Ectodermal cell (in vitro differentiated cells): ENCODE results near the gene EGLN3.
"Not testable (repeated sequence)": the region's sequence is repeated elsewhere in the genome, so short reads cannot be mapped to it uniquely, and the experiment has no call there.

Experiments used
- H3K27ac ChIP-seq: 2 replicates; pipeline ENCODE4 v1.7.0; 2013; ENCODE audit warnings: mild to moderate bottlenecking, low read depth, low read length; ENCODE audit not compliant: insufficient read depth, poor library complexity, severe bottlenecking
- H3K27me3 ChIP-seq: 2 replicates; pipeline ENCODE4 v1.7.0; 2013; ENCODE audit warnings: mild to moderate bottlenecking, low read length; ENCODE audit not compliant: insufficient read depth, control insufficient read depth, poor library complexity, severe bottlenecking
- H3K36me3 ChIP-seq: one replicate; pipeline ENCODE4 v1.7.0; 2013; ENCODE audit warnings: low read length; ENCODE audit not compliant: control insufficient read depth, insufficient read depth
- H3K4me1 ChIP-seq: one replicate; pipeline ENCODE4 v1.7.0; 2013; ENCODE audit warnings: low read length; ENCODE audit not compliant: control insufficient read depth, insufficient read depth
- H3K4me3 ChIP-seq: 2 replicates; pipeline ENCODE4 v1.7.0; 2013; ENCODE audit warnings: low read depth, low read length, control low read depth; ENCODE audit not compliant: insufficient read depth
- H3K9me3 ChIP-seq: 2 replicates; pipeline ENCODE4 v1.7.0; 2013; ENCODE audit warnings: mild to moderate bottlenecking, low read length, moderate library complexity; ENCODE audit not compliant: control insufficient read depth
- WGBS, 2 experiments: methylation state at CpG; one replicate each; pipeline ENCODE4 v1.1.7; 2013; ENCODE audit warnings: missing lambda C conversion rate in 2 of 2; 5-methylcytosine and 5-hydroxymethylcytosine counted together

The EGLN3 gene

DNA sequence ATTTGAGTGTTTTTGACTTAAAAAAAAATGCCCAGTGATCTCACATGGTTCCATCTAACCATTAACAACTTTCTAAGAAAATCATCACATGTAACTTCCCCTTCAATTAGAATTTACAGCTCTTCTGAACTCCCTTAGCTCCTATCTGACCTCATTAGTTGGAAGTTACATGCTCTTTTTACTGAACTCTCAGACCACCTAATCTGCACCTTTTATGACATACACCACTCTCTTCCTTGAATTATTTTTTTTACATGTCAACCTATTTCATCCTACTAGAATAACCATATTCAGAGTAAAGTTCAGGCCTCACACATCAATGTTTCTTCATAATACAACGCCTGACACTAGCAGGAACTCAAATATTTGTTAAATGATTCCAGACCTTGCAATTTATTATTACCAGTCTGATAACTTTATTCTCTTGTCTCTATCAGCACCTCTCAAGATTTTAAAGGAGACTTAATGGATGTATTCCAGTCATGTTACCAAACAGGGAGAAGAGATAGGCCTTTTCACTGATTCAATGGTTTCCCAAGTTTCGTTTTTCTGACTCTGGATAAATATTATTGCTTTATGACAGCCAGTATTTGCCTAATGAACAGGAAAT, 21.0 kb downstream of the EGLN3 start:
- WGBS, 2 experiments, result 96 to 97% methylated on average over 2 of the region's 2 CpGs
- Histone ChIP-seq H3K4me1 (peaks cover 39% of the 10 kb centered on the region), H3K4me3 (no peak overlapping the region), H3K36me3 (peaks cover 34% of the 10 kb centered on the region), H3K9me3 (no peaks in the 10 kb centered on the region), H3K27ac (no peak overlapping the region), H3K27me3 (no peaks in the 10 kb centered on the region)

DNA sequence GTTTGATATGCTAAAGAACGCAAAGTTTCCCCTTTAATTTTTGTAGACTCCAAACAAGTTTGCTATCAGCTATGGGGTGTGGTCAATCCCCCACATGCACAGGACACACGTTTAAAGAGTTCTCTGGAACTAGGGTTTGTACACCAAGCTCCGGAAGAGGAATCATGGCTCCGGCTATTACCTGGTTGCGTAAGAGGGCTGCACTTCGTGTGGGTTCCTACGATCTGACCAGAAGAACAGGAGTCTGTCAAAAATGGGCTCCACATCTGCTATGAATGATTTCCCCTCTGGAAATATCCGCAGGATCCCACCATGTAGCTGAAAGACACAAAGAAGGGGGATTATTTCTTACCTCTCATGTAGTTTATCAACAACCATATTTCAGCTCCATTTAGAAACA, 22.0 kb downstream of the EGLN3 start:
- Histone ChIP-seq H3K4me3 (no peak overlapping the region), H3K27ac (no peak overlapping the region), H3K9me3 (no peaks in the 10 kb centered on the region), H3K36me3 (peaks cover 34% of the 10 kb centered on the region), H3K4me1 (peaks cover 30% of the 10 kb centered on the region), H3K27me3 (no peaks in the 10 kb centered on the region)
- 95% methylated on average over 8 of the region's 8 CpGs for WGBS, 2 experiments

DNA sequence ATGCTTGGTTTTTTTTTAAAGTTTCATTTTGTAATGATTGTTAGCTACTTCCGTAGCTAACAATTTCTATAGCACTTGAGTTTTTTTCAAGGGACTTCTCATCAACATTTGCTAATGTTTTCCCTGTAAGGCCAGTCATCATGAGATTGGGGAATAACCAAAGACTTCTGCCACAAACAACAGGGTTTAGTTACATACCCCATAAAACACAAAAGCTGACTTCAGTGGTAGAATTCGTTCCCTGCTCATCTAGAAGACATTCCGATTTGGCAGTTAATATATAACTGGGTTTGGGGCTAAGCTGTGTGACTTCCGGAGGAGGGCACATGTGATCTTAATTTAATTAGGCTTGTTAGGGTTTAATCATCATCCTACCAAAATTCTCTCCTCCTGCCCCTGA, 22.9 kb downstream of the EGLN3 start:
- Histone ChIP-seq H3K27ac (no peak overlapping the region), H3K27me3 (no peaks in the 10 kb centered on the region), H3K9me3 (no peaks in the 10 kb centered on the region), H3K36me3 (peaks cover 34% of the 10 kb centered on the region), H3K4me3 (no peak overlapping the region), H3K4me1 (peaks cover 22% of the 10 kb centered on the region)
- WGBS, 2 experiments, result 94 to 98% methylated on average over 4 of the region's 4 CpGs

GRCh38 chr14:33926967-33927366, 23.9 kb downstream of the EGLN3 start:
- not testable (repeated sequence) for H3K27me3 ChIP-seq, H3K4me3 ChIP-seq, H3K9me3 ChIP-seq, H3K27ac ChIP-seq
- peaks cover 13% of the 10 kb centered on the region for H3K4me1 ChIP-seq
- H3K36me3 ChIP-seq, result peaks cover 34% of the 10 kb centered on the region
- WGBS, 2 experiments, result 80 to 88% methylated on average over 4 of the region's 4 CpGs

DNA sequence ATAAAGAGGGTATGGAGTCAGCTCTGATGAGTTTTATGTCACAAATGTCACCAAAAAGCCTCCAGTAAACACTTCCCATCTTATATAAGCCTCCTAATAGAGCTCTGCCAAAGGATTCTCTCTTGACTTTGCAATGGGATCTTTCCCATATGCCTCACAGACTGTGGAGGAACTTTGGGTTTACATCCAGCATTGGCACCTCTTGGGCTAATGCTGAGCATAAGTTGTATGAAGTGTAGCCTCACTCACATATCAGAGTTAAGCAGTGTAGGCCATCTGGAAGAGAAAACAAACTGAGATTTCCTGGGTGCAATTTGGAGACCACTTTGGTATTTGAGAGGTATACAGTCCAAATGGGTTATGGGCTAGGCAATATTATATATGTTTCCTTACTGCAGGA, 24.9 kb downstream of the EGLN3 start:
- Histone ChIP-seq H3K27me3 (no peaks in the 10 kb centered on the region), H3K9me3 (no peaks in the 10 kb centered on the region), H3K27ac (no peak overlapping the region), H3K36me3 (peaks cover 34% of the 10 kb centered on the region), H3K4me1 (peaks cover 3% of the 10 kb centered on the region), H3K4me3 (no peak overlapping the region)

DNA sequence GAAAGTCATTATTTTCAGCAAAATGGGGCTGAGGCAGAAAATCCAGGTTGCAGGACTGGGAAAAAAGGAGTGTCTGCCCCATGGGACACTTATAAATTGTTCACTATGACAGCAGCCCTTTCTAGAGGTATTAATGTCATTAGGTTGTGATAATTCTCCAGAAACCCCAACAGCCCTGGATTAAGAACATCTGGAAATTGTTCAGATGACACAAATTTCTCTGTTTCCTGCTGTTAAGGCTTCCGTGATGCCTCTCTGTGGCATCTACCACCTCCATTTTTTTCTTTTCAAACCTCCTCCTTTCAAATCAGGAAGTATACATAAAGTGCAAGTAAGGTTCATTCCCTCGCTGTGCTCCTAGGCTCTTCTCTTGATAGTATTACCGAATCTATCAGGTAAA, 25.6 kb downstream of the EGLN3 start:
- no peaks in the 10 kb centered on the region for H3K27me3 ChIP-seq
- 97% methylated on average over 3 of the region's 3 CpGs for WGBS, 2 experiments
- H3K4me3 ChIP-seq, result no peak overlapping the region
- H3K27ac ChIP-seq, result no peak overlapping the region
- H3K4me1 ChIP-seq, result no peaks in the 10 kb centered on the region
- H3K36me3 ChIP-seq, result peaks cover 30% of the 10 kb centered on the region
- no peaks in the 10 kb centered on the region for H3K9me3 ChIP-seq

DNA sequence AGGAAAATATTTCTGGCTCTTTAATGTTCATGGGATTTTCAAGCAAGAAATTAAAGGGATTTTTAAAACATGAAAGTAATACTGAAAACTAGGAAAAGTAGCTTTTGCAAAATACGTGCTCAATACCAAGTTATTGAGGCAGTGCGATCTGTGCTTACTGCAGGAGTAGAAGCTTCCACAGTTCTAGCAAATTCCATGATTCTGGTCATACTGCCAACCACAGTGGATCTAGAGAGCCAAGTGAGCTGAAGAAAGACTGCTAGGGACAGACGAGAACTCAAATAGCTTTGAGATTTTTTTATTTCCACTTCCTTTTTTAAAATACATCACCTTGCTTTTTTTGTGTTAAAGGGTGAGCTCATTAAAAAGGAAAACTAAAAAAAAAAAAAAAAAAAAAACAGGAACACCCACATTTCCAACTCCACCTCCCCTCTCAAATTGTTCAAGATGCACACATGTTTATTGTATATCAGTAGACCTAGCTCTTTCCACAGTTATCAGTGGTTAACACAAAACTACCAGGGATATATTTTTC, 26.2 kb downstream of the EGLN3 start:
- no peaks in the 10 kb centered on the region for H3K9me3 ChIP-seq
- H3K27me3 ChIP-seq, result no peaks in the 10 kb centered on the region
- no peaks in the 10 kb centered on the region for H3K4me1 ChIP-seq
- no peak overlapping the region for H3K4me3 ChIP-seq
- H3K36me3 ChIP-seq, result peaks cover 30% of the 10 kb centered on the region
- WGBS, 2 experiments, result 87 to 97% methylated on average over 2 to 3 of the region's 3 CpGs
- H3K27ac ChIP-seq, result no peak overlapping the region

GRCh38 chr14:33922125-33922524, 28.7 kb downstream of the EGLN3 start:
- H3K27me3 ChIP-seq, result no peaks in the 10 kb centered on the region
- H3K4me1 ChIP-seq, result no peaks in the 10 kb centered on the region
- H3K27ac ChIP-seq, result no peak overlapping the region
- WGBS, 2 experiments, result 90 to 92% methylated on average over 4 of the region's 4 CpGs
- H3K9me3 ChIP-seq, result no peaks in the 10 kb centered on the region
- no peak overlapping the region for H3K4me3 ChIP-seq
- H3K36me3 ChIP-seq, result peaks cover 9% of the 10 kb centered on the region

DNA sequence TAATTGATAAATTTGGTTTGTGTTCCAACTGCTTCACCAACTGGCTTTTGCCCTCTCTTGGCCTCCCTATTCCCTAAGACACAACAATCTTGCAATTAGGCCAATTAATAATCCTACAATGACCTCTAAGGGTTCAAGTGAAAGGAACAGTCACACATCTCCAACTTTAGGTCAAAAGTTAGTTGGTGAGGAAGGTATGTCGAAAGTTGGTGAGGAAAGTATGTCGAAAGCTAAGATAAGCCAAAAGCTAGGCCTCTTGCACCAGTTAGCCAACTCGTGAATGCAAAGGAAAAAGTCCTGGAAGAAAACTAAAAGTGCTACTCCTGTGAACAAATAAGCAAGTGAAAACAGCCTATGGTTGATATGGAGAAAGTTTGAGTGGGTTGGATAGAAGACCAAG, 32.6 kb downstream of the EGLN3 start:
- H3K27me3 ChIP-seq, result no peaks in the 10 kb centered on the region
- H3K36me3 ChIP-seq, result no peaks in the 10 kb centered on the region
- no peak overlapping the region for H3K4me3 ChIP-seq
- H3K4me1 ChIP-seq, result no peaks in the 10 kb centered on the region
- no peaks in the 10 kb centered on the region for H3K9me3 ChIP-seq
- H3K27ac ChIP-seq, result no peak overlapping the region
- WGBS, 2 experiments, result 96% methylated on average over 3 of the region's 3 CpGs

- Histone ChIP-seq H3K36me3 (no peaks in the 10 kb centered on the region), H3K27ac (no peak overlapping the region)
Observed at GRCh38 chr14:33917661-33918060, 33.2 kb downstream of the EGLN3 start.

More at GRCh38 chr14:33917661-33918060, 33.2 kb downstream of the EGLN3 start:
- WGBS, 2 experiments, result 82 to 85% methylated on average over 1 of the region's 1 CpG
- no peak overlapping the region for H3K4me3 ChIP-seq
- no peaks in the 10 kb centered on the region for H3K9me3 ChIP-seq
- no peaks in the 10 kb centered on the region for H3K4me1 ChIP-seq
- no peaks in the 10 kb centered on the region for H3K27me3 ChIP-seq
